Muscle of leg (tissue), 11 donors: ENCODE measurements around the gene DDX1. TPM values are rescaled to one million over a fixed set of nuclear protein-coding genes. Genes with fewer than 3 reads are reported as not detected.

Experiments
- DNase-seq: peaks from one replicate; pipeline ENCODE4 v3.0.0; 2013
- H3K27ac ChIP-seq: one replicate; pipeline ENCODE4 v1.5.1; 2013; ENCODE audit warnings: mild to moderate bottlenecking, low read length, control low read depth
- H3K27me3 ChIP-seq: one replicate; pipeline ENCODE4 v1.6.1; 2013; ENCODE audit warnings: low read length; ENCODE audit not compliant: control insufficient read depth, insufficient read depth
- H3K36me3 ChIP-seq: one replicate; pipeline ENCODE4 v1.6.1; 2013; ENCODE audit warnings: low read length; ENCODE audit not compliant: control insufficient read depth, insufficient read depth
- H3K4me1 ChIP-seq: one replicate; pipeline ENCODE4 v1.6.1; 2013; ENCODE audit warnings: low read length; ENCODE audit not compliant: control insufficient read depth, insufficient read depth
- H3K4me3 ChIP-seq: one replicate; pipeline ENCODE4 v1.5.1; 2013; ENCODE audit warnings: low read length, control low read depth
- H3K9me3 ChIP-seq: replicated peaks from 2 replicates; pipeline ENCODE4 v1.6.1; 2013; ENCODE audit warnings: low read depth, low read length; ENCODE audit not compliant: control insufficient read depth
- WGBS: methylation state at CpG from one replicate; pipeline ENCODE4 v1.1.5; 2013; ENCODE audit warnings: missing lambda C conversion rate; ENCODE audit not compliant: insufficient coverage; 5-methylcytosine and 5-hydroxymethylcytosine counted together
- polyA plus RNA-seq, 8 donors: library from polyadenylated mRNA; unstranded; fragments of 120-200 nt; gene quantifications; one replicate each; pipeline versions ENCODE4 v1.2.1 to v1.2.3, GENCODE V29; 2013; ENCODE audit warnings: inconsistent platforms in 1 of 8, low replicate concordance in 1 of 8; ENCODE audit not compliant: insufficient read length in 8 of 8, insufficient read depth in 1 of 8
- total RNA-seq: library from RNA; stranded (reverse); fragments of 120-200 nt; gene quantifications from one replicate; pipeline ENCODE4 v1.2.4, GENCODE V29; 2013

The DDX1 gene
- total and polyA plus RNA-seq, 9 donors = 72.3 to 101 (median 94.5) TPM

DNA sequence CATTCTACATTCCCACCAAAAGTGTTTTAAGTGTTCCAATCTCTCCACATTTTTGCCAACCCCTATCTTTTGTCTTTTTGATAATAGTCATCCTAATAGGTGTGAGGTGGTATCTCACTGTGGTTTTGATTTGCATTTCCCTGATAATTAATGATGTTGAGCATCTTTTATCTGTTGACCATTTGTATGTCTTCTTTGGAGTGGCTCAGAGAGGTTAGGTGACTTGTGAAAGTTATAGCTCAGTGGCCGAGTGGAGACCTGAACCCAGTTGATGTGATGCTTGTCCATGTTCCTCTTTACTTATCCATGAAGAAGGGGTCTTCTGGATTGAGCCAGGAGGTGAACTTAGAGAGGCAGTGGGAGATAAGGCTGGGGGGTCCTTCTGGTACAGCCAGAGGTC lies 78.8 kb downstream of the DDX1 start:
- H3K9me3 ChIP-seq = peaks cover 4% of the 10 kb centered on the region
- WGBS = 100% methylated on average over 1 of the region's 1 CpG
- H3K4me1 ChIP-seq = peaks cover 8% of the 10 kb centered on the region
- H3K36me3 ChIP-seq = no peaks in the 10 kb centered on the region
- peaks cover 14% of the 10 kb centered on the region for H3K27me3 ChIP-seq
- no peak for DNase-seq
- H3K27ac ChIP-seq = no peak overlapping the region
- no peak overlapping the region for H3K4me3 ChIP-seq

- Histone ChIP-seq H3K4me1 (peaks cover 8% of the 10 kb centered on the region), H3K9me3 (peaks cover 4% of the 10 kb centered on the region), H3K36me3 (no peaks in the 10 kb centered on the region), H3K27me3 (peaks cover 11% of the 10 kb centered on the region), H3K4me3 (no peak overlapping the region), H3K27ac (no peak overlapping the region)
- DNase-seq = no peak
- 83% methylated on average over 2 of the region's 2 CpGs for WGBS
Measured at GRCh38 chr2:15670981-15671380, 79.3 kb downstream of the DDX1 start.

- H3K9me3 ChIP-seq = peaks cover 4% of the 10 kb centered on the region
- no peak overlapping the region for H3K27ac ChIP-seq
- no peaks in the 10 kb centered on the region for H3K36me3 ChIP-seq
- no peak for DNase-seq
- no peak overlapping the region for H3K4me3 ChIP-seq
- peaks cover 10% of the 10 kb centered on the region for H3K27me3 ChIP-seq
- H3K4me1 ChIP-seq = peaks cover 8% of the 10 kb centered on the region
Measured at GRCh38 chr2:15671409-15671808, 79.7 kb downstream of the DDX1 start.

DNA sequence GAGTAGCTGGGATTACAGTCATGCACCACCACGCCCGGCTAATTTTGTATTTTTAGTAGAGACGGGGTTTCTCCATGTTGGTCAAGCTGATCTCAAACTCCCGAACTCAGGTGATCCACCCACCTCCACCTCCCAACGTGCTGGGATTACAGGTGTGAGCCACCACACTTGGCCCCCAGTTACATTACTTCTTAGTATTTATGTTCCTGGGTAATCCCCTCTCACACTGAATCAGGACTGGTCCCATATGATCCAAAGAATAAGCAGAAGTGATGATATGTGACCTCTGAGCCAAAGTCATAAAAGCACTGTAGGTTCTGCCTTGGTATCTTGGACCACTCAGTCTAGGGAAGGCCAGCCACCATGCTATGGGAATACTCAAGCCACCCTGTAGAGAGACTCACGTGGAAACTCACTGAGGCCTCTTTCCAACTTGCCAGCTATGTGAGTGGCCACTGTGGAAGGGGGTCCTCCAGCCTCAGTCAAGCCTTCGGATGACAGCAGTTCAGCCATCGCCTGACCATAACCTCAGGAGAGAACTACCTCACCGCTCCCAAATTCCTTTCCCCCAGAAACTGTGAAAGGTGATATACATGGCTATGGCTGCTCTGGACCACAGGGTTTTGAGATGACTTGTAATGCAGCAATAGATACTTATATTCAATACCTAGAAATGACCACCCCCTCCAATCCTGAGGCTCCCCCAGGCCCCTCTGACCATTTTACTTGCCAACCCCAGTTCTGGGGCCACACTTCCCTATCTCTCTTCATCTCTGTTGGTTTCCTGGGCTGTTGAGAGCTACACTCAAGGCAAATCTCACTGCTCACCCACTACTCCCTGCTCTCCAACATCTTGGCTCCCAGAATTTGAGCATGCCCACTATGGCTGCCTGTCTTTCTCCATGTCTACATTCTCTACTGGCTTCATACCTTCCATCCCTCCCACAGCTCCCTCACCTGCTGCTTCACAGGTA lies 80.5 kb downstream of the DDX1 start:
- WGBS = no CpG with 5 or more reads among the region's 9 CpGs

DNA sequence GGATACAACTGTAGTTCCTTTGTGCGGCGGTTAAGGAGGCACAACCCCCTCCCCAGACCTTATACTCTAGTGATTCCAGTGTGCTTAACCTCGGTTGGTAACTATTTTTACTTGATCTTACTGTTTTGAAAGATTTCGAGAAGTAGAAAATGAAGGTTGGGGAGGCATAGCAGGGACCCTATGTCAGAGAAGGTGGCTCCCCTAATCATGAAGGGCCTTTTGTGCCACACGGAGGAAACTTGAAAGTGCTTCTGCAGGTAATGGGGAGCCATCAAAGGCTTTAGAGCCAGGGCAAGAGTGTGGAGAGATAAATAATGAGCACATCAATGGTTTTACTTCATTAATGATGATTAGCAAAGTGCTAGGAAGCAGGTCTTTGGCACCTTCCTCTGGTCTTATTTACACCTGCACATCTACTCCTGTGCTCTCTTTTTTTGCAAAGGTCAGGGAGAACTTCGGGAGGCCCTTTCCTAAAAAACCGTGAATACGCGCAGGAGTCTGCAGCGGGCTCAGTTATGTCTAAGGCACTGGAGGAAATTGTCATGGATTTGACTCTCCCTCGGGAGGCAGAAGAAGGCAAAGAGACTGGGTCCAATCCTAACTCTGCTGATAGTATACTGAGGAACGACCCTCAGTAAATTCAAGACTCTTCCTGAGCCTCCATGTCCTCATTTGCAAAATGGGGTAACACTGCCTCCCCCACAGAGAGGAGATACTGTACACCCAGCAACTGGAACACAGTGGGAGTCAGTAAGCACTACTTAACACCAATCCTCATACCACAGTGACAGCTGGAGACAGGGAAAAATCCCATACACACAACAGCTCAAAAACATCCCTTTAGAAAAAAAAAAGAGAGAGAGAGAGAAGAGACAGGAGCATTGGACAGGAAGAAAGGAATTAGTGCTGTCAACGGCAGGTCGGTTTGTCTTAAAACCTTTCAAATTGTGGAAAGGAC lies 81.6 kb downstream of the DDX1 start:
- no peak for DNase-seq
- H3K27ac ChIP-seq = no peak overlapping the region
- H3K27me3 ChIP-seq = peaks cover 3% of the 10 kb centered on the region
- H3K4me1 ChIP-seq = peaks cover 8% of the 10 kb centered on the region
- 83% methylated on average over 6 of the region's 14 CpGs for WGBS
- H3K36me3 ChIP-seq = no peaks in the 10 kb centered on the region
- H3K4me3 ChIP-seq = no peak overlapping the region
- peaks cover 4% of the 10 kb centered on the region for H3K9me3 ChIP-seq

More for the DNA sequence above, 80.5 kb downstream of the DDX1 start:
- H3K9me3 ChIP-seq = peaks cover 4% of the 10 kb centered on the region
- H3K36me3 ChIP-seq = no peaks in the 10 kb centered on the region
- no peak for DNase-seq
- no peak overlapping the region for H3K4me3 ChIP-seq
- H3K4me1 ChIP-seq = peaks cover 8% of the 10 kb centered on the region
- no peak overlapping the region for H3K27ac ChIP-seq
- peaks cover 3% of the 10 kb centered on the region for H3K27me3 ChIP-seq

- Histone ChIP-seq H3K27me3 (peaks cover 2% of the 10 kb centered on the region), H3K27ac (no peak overlapping the region), H3K36me3 (no peaks in the 10 kb centered on the region), H3K4me1 (peaks cover 8% of the 10 kb centered on the region), H3K9me3 (peaks cover 4% of the 10 kb centered on the region), H3K4me3 (no peak overlapping the region)
- 42% methylated on average over 7 of the region's 7 CpGs for WGBS
- peak; percentile 53 for DNase-seq
Measured at GRCh38 chr2:15673919-15674636, 82.4 kb downstream of the DDX1 start.

DNA sequence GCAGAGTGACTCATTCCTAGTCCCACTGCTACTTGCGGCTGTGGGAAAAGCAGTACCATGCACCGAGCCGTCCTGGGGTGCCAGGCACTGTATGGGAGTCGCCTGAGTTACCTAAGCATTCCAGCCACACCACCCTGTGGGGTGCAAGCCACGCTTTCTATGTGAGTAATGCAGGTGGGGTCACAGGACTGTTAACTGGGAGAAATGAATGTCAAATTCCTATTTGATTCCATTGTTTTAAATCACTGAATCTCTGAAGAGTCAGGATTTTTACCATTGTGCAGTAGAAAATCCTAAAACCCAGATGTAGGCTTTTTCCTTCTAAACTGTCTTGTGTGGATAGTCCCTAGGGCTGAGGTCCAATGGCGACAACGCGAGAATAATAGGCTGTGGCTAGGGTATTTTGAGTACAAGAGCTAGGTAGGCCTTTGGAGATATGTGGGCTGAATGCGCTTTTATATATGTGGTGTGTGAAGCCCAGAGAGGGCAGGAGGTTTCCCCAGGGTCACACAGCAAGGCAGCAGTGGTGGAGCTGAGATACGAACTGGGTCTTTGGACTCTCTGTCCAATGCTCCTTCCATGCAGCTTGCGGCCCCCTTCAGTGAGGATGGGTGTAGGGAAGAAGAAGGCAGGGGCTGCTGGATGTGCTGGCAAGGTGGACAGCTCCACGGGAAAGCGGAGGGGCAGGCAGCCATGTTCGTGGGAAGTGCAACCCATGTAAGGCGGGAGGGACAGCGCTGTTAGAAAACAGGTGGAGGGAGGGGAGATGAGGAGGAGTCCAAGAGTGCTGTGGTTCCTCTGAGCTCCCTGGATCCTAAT lies 83.2 kb downstream of the DDX1 start:
- Histone ChIP-seq H3K36me3 (no peaks in the 10 kb centered on the region), H3K27ac (no peak overlapping the region)
- WGBS = 83% methylated on average over 12 of the region's 16 CpGs

DNA sequence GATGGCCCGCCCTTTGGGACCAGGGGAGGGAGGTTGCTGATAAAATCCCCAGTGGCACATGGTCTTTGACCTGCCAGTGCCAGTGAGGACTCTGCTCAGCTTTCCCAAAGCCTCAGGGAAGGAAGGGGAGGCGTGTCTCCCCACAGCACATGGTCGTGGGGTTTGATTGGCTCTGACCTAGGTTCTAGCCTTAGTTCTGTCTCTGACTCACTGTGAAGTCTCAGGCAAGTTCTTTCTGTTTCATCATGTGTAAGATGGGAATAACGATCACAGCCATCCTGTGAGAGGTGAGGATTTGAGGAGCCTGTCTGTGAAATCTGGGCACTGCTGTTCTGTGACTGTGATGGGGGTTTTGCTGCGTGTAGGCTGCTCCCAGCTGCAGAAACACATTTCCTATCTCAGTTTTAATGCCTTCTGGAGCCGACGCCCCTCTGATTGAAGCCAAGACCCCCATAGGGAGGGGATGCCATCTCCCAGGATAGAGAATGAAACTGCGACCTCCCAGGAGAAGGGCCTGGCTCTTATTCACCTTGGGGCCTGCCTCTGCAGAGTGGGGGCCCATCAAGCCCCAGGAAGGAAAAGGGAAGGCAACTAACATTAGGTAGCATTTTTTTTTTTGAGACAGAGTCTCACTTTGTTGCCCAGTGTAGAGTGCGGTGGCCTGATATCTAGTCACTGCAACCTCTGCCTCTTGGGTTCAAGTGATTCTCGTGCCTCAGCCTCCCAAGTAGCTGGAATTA lies 84.0 kb downstream of the DDX1 start:
- no peak for DNase-seq
- no peak overlapping the region for H3K27ac ChIP-seq
- H3K4me3 ChIP-seq = no peak overlapping the region
- no peaks in the 10 kb centered on the region for H3K36me3 ChIP-seq
- H3K4me1 ChIP-seq = peaks cover 8% of the 10 kb centered on the region
- H3K27me3 ChIP-seq = peaks cover 2% of the 10 kb centered on the region
- 71% methylated on average over 4 of the region's 10 CpGs for WGBS
- peaks cover 7% of the 10 kb centered on the region for H3K9me3 ChIP-seq

More for the DNA sequence above, 83.2 kb downstream of the DDX1 start:
- no peak for DNase-seq
- Histone ChIP-seq H3K4me3 (no peak overlapping the region), H3K27me3 (peaks cover 2% of the 10 kb centered on the region), H3K4me1 (peaks cover 8% of the 10 kb centered on the region), H3K9me3 (peaks cover 7% of the 10 kb centered on the region)
